K562 (cell line): ENCODE measurements around the gene SH3TC1. TPM values are rescaled to one million over a fixed set of nuclear protein-coding genes. Genes with fewer than 3 reads are reported as not detected.

Source experiments
- ATAC-seq: fragments of 200-7000 bp; cut with Tn5 transposase; 3 replicates; pipeline ENCODE4 v1.9.1; 2020; ENCODE audit warnings: moderate library complexity
- BruUV-seq: library from RNA; stranded (reverse); fragments of 400-500 nt; replicated peaks from 2 replicates; lab custom pipeline; 2021; lab: Mats Ljungman, UMichigan
- CTCF ChIA-PET: fragments of 300-600 bp; formaldehyde crosslinking; extraction: SDS; loops from one replicate; lab custom pipeline; 2021; ENCODE audit warnings: low intra/inter-chr PET ratio; lab: Yijun Ruan, JAX
- POLR2A ChIA-PET: fragments of 300-600, 350-650 bp; sonication (Branson Sonifier 250); formaldehyde crosslinking; extraction: SDS; loops from one replicate; lab custom pipeline; 2021; ENCODE audit warnings: antibody characterized with exemption, inconsistent platforms; lab: Yijun Ruan, JAX
- DNase-seq, 4 experiments: peaks; one replicate each; pipeline versions ENCODE4 v3.0.0 to v3.0.0-alpha.2; 2011 to 2018; ENCODE audit warnings: low spot score in 3 of 4, mixed read lengths in 3 of 4; ENCODE audit errors: extremely low read depth in 1 of 4
- FAIRE-seq: peaks from 2 replicates; lab custom pipeline; 2011; peaks lifted over from hg19 to GRCh38; lab: Jason Lieb, UNC
- H2AFZ ChIP-seq: 2 replicates; pipeline ENCODE4 v1.6.0; 2011; ENCODE audit warnings: low read depth, low read length, control low read depth, inconsistent platforms
- H3K27ac ChIP-seq: fragments of 200-600 bp; 3 replicates; pipeline ENCODE4 v1.8.0; 2011; ENCODE audit warnings: low read depth, mild to moderate bottlenecking, control low read depth, inconsistent platforms, low read length, moderate library complexity, mixed read lengths; ENCODE audit errors: extremely low read depth
- H3K27me3 ChIP-seq, 2 experiments: fragments of 300-600 bp in 1 of 2; 2 replicates in 1 of 2; 3 replicates in 1 of 2; pipeline versions ENCODE4 v1.6.0 to v1.8.0; 2011; ENCODE audit warnings: inconsistent platforms in 2 of 2, low read length in 2 of 2, mild to moderate bottlenecking in 1 of 2, mixed read lengths in 1 of 2, moderate library complexity in 1 of 2; ENCODE audit not compliant: control insufficient read depth in 2 of 2, insufficient read depth in 2 of 2
- H3K36me3 ChIP-seq: fragments of 300-600 bp; 3 replicates; pipeline ENCODE4 v1.8.0; 2011; ENCODE audit warnings: mild to moderate bottlenecking, low read length, inconsistent platforms; ENCODE audit not compliant: control insufficient read depth, insufficient read depth
- H3K4me1 ChIP-seq, 2 experiments: fragments of 200-600 bp in 1 of 2; replicated peaks in 1 of 2; 2 replicates in 1 of 2; 3 replicates in 1 of 2; pipeline versions ENCODE4 v1.5.1 to v1.8.0; 2011; ENCODE audit warnings: inconsistent platforms in 2 of 2, low read length in 2 of 2, mild to moderate bottlenecking in 1 of 2, mixed read lengths in 1 of 2, moderate library complexity in 1 of 2; ENCODE audit not compliant: control insufficient read depth in 2 of 2, insufficient read depth in 2 of 2
- H3K4me2 ChIP-seq: 2 replicates; pipeline ENCODE4 v1.6.1; 2011; ENCODE audit warnings: low read length, control low read depth, inconsistent platforms, mixed read lengths; ENCODE audit not compliant: insufficient read depth
- H3K4me3 ChIP-seq: fragments of 200-600 bp; sonication (generic), shearing (Covaris generic); 2 replicates; pipeline ENCODE4 v1.5.1; 2016; ENCODE audit warnings: control low read depth, inconsistent platforms
- H3K79me2 ChIP-seq: fragments of 200-600 bp; 3 replicates; pipeline ENCODE4 v1.8.0; 2011; ENCODE audit warnings: low read length, inconsistent platforms; ENCODE audit not compliant: control insufficient read depth, insufficient read depth
- H3K9ac ChIP-seq, 2 experiments: 2 replicates each; pipeline versions ENCODE4 v1.6.0 to v1.6.1; 2011; ENCODE audit warnings: low read depth in 2 of 2, low read length in 2 of 2, control low read depth in 1 of 2, inconsistent platforms in 1 of 2, mild to moderate bottlenecking in 1 of 2, mixed read lengths in 1 of 2; ENCODE audit not compliant: insufficient read depth in 1 of 2
- H3K9me1 ChIP-seq: one replicate; pipeline ENCODE4 v1.6.0; 2011; ENCODE audit warnings: inconsistent platforms, mild to moderate bottlenecking, low read length, moderate library complexity; ENCODE audit not compliant: control insufficient read depth, insufficient read depth
- H3K9me3 ChIP-seq: replicated peaks from 2 replicates; pipeline ENCODE4 v1.5.1; 2011; ENCODE audit warnings: low read depth, low read length, inconsistent platforms; ENCODE audit not compliant: control insufficient read depth, insufficient read depth
- H4K20me1 ChIP-seq: replicated peaks from 2 replicates; pipeline ENCODE4 v1.6.1; 2011; ENCODE audit warnings: low read length, inconsistent platforms, mixed read lengths; ENCODE audit not compliant: control insufficient read depth, insufficient read depth
- PHB ChIP-seq: fragments of 250-450 bp; sonication (Bioruptor Pico); IDR thresholded peaks from 2 replicates; pipeline ENCODE4 v1.5.0; 2021
- WGBS: fragments of 100-300 bp; shearing (Covaris generic); methylation state at CpG from one replicate; pipeline ENCODE4 v1.1.6; 2016; ENCODE audit warnings: low coverage, mixed read lengths; ENCODE audit not compliant: insufficient coverage; ENCODE audit errors: missing lambda C conversion rate; 5-methylcytosine and 5-hydroxymethylcytosine counted together
- in situ Hi-C: fragments of 300-500 bp; cut with MboI; formaldehyde crosslinking; loops from 4 replicates; pipeline ENCODE4 v1.15.0; 2018; ENCODE audit warnings: inconsistent platforms, mixed read lengths
- intact Hi-C: fragments of 100-400 bp; cut with micrococcal nuclease; formaldehyde crosslinking; loops from 2 replicates; pipeline ENCODE4 v1.14.2; 2022
- polyA plus RNA-seq, 8 experiments: library from polyadenylated mRNA; depleted of rRNA in 4 of 8; stranded (reverse) in 5 of 8; unstranded in 3 of 8; fragments of >200 nt; fragmentation: Nextera tagmentation in 2 of 8; fragmentation: Illumina TruSeq in 1 of 8; extraction: Ambion mirVana in 2 of 8; extraction: Trizol in 1 of 8; gene quantifications; 2 replicates each; pipeline versions ENCODE4 v1.2.1 to v1.2.3, GENCODE V29; 2011 to 2014; ENCODE audit warnings: inconsistent platforms in 1 of 8, missing spikeins in 1 of 8
- total RNA-seq, 7 experiments: library from RNA; depleted of rRNA in 6 of 7; stranded (reverse); fragments of >200 nt in 6 of 7; fragmentation: Illumina TruSeq in 2 of 7; extraction: Trizol in 2 of 7; gene quantifications; 2 replicates each; pipeline versions ENCODE4 v1.2.1 to v1.2.3, GENCODE V29; 2011 to 2021; ENCODE audit warnings: low replicate concordance in 1 of 7
- TF ChIP-seq, protein P1 (sequence below): fragments of 250-450 bp; sonication (Bioruptor Pico); IDR thresholded peaks from 2 replicates; pipeline ENCODE4 v1.5.0; 2020; ENCODE audit warnings: mild to moderate bottlenecking
- TF ChIP-seq, protein P2 (sequence below): fragments of 150-350 bp; conservative IDR thresholded peaks from 2 replicates; pipeline ENCODE4 v1.6.1; 2014; ENCODE audit warnings: low read length

The SH3TC1 gene
- total and polyA plus RNA-seq, 9 of the 15 experiments (the other 6 are each of a cell fraction or from before 2014, with no cell fraction given) = 0.04 to 2.1 (median 0.48) TPM; not detected in 1

DNA sequence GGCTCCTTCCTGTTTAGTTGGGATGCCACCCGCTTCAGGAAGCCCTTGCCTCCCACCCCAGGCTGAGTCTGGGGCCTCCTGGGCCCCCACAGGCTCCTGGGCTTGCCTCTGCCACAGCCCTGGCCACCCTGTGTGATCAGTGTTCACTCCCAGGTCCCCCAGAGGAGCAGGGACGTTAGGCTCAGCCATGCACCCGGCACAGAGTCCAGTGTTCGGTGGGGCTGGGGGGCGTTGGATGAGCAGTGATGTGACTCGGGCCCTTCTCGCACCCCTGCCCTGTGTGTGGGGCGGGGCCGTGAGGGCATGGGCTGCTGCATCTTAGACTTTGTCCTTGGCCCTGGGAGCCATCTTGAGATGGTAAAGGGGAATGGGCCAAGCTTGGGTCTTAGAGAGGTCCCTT lies 40.6 kb downstream of the SH3TC1 start:
- Histone ChIP-seq H4K20me1 (peaks cover 4% of the 10 kb centered on the region; the same call in 1 of the 2 replicates), H3K9me1 (no peaks in the 10 kb centered on the region), H3K9ac (no peak overlapping the region), H3K9me3 (no peaks in the 10 kb centered on the region), H3K27ac (no peak overlapping the region), H3K4me2 (no peak overlapping the region), H3K4me3 (no peak overlapping the region), H3K36me3 (no peaks in the 10 kb centered on the region), H2AFZ (no peak overlapping the region), H3K4me1 (peaks cover 6 to 29% of the 10 kb centered on the region in 2 experiments; a peak in 3 of 5 replicates), H3K27me3 (peaks cover 0 to 20% of the 10 kb centered on the region in 2 experiments; a peak in 2 of 5 replicates)
- no peak for DNase-seq
- in situ Hi-C loops = loop anchor here (5.0 kb wide), 1 partner anchor 163 kb away; no protein-coding TSS in a partner anchor
- no TSS peak for BruUV-seq
- POLR2A ChIA-PET = no interaction called here
- CTCF ChIA-PET = interaction anchor here (4.9 kb wide), 1 partner anchor 163 kb away, joined by 69 read pairs; no protein-coding TSS in a partner anchor
- FAIRE-seq = no peak
- ATAC-seq = no peak
- 6% methylated on average over 9 of the region's 9 CpGs for WGBS
- TF ChIP-seq, protein P1, sequence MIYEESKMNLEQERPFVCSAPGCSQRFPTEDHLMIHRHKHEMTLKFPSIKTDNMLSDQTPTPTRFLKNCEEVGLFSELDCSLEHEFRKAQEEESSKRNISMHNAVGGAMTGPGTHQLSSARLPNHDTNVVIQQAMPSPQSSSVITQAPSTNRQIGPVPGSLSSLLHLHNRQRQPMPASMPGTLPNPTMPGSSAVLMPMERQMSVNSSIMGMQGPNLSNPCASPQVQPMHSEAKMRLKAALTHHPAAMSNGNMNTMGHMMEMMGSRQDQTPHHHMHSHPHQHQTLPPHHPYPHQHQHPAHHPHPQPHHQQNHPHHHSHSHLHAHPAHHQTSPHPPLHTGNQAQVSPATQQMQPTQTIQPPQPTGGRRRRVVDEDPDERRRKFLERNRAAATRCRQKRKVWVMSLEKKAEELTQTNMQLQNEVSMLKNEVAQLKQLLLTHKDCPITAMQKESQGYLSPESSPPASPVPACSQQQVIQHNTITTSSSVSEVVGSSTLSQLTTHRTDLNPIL = no peak
- TF ChIP-seq PHB (CRISPR knock-in tag) = no peak
- TF ChIP-seq, protein P2, sequence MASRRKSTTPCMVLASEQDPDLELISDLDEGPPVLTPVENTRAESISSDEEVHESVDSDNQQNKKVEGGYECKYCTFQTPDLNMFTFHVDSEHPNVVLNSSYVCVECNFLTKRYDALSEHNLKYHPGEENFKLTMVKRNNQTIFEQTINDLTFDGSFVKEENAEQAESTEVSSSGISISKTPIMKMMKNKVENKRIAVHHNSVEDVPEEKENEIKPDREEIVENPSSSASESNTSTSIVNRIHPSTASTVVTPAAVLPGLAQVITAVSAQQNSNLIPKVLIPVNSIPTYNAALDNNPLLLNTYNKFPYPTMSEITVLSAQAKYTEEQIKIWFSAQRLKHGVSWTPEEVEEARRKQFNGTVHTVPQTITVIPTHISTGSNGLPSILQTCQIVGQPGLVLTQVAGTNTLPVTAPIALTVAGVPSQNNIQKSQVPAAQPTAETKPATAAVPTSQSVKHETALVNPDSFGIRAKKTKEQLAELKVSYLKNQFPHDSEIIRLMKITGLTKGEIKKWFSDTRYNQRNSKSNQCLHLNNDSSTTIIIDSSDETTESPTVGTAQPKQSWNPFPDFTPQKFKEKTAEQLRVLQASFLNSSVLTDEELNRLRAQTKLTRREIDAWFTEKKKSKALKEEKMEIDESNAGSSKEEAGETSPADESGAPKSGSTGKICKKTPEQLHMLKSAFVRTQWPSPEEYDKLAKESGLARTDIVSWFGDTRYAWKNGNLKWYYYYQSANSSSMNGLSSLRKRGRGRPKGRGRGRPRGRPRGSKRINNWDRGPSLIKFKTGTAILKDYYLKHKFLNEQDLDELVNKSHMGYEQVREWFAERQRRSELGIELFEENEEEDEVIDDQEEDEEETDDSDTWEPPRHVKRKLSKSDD = no peak
- TF ChIP-seq, all 486 proteins: peak for 0
- H3K79me2 ChIP-seq = no peaks in the 10 kb centered on the region
- intact Hi-C loops = loop anchor here (5.0 to 10.0 kb wide), 2 partner anchors 62 to 65 kb away; no protein-coding TSS in a partner anchor
